Activated CD4-positive, alpha-beta T cell treated with anti-CD3 and anti-CD28 coated beads, Interleukin-10, Interleukin-2, amounts not matched to agents 100 ng/mL and 50 ng/mL, durations not matched to agents 16 hours and 8 hours (primary cell): ENCODE results near the gene ZNF646.

ENCODE experiments used
- DNase-seq: peaks from one replicate; pipeline ENCODE4 v3.0.0-alpha.2; 2020

The ZNF646 gene

DNA sequence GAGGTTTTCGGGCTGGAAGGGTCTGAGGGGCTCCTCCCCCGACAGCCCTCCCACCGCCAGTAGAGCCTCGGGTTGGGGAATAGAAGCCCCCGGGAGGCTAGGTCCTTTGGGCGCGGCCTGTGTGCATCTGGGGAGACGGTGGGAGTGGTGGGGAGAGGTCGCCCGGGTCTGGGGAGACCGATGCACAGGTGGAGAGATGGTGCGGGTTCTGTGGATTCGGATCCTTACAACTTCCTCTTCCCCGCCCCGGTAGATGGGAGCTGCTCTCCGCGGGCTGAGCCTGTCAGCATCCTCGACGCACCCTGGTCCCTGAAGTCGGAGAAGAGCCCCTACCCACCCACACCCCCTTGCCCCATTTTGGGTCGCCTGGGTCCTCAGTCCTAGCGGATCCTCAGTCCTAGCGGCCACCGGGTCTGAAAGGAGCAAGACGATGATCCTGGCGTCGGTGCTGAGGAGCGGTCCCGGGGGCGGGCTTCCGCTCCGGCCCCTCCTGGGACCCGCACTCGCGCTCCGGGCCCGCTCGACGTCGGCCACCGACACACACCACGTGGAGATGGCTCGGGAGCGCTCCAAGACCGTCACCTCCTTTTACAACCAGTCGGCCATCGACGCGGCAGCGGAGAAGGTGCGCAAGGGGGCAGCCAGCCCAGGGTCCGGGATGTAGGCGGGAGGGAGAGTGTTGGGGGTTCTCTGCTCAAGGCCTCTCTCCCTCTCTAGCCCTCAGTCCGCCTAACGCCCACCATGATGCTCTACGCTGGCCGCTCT lies 34.8 kb downstream of the ZNF646 start:
- no peak for DNase-seq

DNA sequence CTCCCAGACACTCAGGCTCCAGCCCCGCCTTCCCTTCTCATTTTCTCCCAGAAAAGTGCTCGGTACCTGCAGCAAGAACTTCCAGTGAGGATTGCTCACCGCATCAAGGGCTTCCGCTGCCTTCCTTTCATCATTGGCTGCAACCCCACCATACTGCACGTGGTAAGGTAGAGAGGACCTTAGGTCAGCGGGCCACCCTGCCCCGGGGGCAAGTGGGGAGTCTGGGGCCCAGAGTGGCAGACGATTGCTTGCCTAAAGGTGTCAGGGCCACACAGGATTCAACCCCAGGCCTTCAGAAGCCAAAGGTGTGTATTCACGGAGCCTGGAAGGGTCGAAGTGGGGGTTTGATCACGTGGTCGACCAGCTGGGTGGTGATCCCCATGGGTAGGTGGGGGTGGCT lies 35.4 kb downstream of the ZNF646 start:
- no peak for DNase-seq

DNA sequence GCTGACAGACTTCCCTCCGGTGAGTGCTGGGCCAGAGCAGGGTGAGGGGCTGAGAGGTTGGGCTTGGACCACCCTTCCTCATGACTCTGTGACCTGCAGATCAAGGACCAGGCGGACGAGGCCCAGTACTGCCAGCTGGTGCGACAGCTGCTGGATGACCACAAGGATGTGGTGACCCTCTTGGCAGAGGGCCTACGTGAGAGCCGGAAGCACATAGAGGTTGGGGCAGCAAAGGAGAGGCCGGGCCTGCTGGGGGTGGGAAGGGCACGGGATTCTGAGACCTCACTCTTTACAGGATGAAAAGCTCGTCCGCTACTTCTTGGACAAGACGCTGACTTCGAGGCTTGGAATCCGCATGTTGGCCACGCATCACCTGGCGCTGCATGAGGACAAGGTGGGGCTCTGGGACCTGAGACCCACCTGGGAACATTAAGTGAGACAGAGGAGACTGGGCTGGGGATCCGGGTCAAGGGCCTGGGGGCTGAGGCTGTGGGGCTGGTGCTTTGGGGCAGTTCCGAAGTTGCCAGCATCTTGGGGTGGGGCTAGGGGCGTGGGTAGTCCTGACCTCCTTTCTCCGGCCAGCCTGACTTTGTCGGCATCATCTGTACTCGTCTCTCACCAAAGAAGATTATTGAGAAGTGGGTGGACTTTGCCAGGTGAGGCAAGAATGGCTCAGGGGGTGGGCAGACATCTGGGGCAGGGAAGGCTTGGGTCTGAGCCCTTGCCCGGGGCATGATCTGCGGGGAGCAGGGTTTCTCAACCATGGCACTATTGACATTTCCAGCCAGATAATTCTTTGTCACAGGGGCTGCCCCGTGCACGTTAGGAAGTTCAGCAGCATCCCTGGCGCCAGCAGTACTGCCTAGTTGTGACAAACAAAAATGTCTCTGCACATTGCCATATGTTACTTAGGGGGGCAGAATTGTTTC lies 36.1 kb downstream of the ZNF646 start:
- no peak for DNase-seq

DNA sequence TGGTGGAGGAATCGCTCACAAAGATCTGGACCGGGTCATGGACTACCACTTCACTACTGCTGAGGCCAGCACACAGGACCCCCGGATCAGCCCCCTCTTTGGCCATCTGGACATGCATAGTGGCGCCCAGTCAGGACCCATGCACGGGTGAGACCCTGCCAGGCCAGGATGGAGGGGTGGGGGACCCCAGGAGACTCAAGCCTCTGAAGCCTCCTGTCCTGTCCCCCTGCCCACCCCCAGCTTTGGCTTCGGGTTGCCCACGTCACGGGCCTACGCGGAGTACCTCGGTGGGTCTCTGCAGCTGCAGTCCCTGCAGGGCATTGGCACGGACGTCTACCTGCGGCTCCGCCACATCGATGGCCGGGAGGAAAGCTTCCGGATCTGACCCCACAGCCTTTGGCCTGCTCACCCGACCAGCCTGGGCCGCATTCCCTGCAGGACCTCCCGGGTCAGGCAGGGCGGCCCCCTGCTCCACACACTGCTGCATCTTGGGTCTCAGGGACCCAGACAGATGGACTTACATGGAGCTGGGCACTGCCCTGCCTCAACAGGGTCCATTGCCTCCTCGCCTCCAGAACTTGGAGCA lies 37.8 kb downstream of the ZNF646 start:
- no peak for DNase-seq

DNA sequence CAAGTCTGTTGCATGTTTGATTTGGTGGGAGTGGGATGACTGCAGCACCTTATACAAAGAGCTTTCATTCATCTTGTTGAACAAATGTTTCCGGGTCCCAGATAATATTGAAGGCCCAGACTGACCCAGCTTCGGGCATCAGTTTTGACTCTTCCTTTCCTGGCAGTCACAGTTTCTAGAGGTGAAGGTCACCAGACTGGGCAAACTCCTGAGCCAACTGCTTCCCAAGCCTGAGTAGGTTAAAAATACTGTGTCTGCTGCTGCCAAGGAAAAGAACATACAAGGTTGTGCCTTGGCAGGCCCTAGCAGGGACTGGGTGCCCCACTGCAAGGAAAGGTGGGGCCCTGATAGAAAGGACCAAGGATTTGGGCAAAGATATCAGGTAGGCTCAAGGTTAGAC lies 38.5 kb downstream of the ZNF646 start:
- no peak for DNase-seq

DNA sequence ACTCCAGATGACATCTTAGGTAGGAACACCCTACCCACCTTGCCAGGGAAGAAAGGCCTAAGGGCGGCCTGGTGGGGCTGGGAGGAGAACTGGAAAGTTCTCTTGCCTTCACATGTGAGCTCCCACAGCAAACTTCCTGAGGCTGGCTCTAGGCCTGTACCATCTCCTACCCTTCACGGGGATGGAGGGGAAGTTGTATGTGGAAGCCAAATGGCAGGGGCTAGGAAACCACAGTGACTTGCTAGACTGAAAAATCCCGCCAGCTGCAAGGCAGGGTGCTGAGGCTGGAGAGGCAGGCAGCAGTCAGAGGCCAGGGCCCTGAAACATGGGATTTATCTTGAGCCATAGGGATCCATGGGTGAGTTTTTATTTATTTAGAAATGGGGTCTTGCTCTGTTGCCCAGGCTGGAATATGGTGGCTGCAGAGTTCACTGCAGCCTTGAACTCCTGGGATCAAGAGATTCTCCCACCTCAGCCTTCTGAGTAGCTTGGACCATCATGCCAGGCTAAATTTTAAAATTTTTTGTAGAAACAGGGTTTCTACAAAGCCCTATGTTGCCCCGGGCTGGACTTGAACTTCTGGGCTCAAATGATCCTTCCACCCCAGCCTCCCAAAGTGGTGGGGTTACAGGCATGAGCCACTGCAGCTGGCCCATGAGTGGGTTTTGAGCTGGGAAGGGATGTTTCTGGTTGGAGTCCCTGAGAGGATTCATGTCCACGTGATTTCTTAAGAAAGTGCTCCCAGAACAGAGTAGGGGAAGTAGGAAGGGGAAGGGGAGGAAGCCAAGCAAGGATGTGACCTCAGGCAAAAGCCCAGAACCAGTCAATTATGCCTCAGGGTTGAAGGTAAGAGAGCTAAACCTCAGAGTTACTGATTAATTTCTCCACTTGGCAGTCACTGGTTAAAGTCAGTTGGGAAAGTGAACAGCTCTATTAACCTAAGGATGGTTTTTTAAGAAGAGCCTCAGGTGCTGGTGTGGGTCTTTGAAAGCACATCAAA lies 39.2 kb downstream of the ZNF646 start:
- no peak for DNase-seq

DNA sequence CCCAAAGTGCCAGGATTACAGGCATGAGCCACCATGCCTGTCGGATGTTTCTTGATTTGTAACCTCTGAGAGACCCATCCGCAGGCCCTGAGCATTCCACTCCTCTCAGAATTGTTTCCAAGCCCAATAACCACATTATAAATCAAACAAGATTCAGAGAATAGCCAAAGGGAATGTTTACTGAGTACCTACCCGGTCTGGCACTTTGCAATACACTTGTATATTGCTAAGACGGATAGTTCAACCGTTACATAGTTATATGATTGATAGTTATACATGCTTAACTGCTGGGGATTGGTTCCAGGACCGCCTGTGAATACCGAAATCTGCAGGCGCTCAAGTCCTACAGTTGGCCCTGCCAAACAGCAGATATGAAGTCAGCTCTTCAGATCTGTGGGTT lies 40.2 kb downstream of the ZNF646 start:
- DNase-seq: no peak

DNA sequence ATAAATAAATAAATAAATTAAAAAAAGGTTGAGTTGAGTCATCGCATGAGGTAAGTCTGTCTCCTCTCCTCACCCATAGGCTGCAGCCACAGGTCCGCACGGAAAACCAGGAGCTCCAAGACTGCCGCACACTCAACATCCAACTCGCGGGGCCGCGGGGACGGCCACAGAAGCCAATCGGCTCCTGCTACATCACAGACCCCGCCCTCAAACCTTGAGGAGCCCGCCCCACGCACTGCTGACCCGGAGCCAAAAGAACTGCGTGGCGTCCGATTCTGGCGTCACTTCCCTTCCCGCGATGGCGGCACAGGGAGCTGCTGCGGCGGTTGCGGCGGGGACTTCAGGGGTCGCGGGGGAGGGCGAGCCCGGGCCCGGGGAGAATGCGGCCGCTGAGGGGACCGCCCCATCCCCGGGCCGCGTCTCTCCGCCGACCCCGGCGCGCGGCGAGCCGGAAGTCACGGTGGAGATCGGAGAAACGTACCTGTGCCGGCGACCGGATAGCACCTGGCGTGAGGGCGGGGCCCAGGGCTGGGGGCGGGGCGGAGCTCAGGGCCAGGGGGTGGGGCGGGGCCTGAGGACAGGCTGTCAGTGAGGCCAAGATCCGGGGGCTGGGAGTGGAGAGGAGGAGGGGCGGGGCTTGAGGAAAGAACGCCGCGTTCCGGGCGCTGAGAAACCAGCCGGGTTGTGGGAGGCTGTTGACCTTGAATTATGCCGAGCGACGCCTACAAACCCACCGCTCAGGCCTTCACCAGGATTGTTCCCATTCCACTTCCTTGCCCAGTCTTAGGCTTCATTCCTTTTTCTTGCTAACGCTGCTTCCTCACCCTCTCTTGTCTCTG lies 43.4 kb downstream of the ZNF646 start, which contains the start of gene KAT8:
TSS of gene KAT8 (plus strand) at position 281 of the 839 bp plus-strand sequence. CDS start at position 299, 18 bp downstream.
- peak; percentile 99 for DNase-seq

DNA sequence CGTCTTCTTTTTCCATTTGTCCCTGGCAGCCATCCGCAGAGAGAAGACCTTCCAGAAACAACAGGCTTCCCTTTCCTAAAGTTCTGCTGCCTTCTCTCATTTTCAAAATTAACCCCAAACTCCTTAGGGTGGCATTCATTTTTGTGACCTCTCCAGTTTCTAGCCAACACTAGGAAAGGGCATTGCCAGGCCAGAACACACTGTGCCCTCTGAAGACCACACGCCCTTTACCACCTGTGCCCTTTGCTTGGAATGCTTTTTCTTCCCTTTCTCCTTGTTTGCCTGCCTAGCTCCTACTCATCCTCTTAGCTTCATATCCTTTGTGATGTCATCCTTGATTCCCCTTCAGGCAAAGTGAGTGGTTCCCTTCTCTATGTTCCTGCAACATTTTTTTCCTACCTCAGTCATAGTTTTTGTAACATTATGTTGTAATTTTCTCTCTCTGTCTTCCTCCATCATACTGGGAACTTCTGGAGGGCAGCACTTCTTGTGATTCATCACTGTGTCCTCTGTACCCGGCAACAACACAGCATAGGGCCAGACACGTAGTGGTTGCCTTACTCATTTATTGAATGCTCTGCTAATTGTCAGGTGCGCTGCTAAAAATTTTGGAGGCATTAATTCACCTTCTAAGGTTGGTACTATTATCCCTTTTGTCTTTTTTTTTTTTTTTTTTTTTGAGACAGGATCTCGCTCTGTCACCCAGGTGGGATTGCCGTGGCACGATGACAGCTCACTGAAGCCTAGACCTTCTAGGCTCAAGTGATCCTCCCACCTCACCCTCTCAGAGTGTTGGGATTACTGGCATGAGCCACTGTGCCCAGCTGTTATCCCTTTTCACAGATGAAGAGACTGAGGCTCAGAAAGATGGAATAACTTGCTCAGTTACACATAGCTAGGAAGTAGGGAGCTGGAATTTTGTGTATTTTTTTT lies 44.3 kb downstream of the ZNF646 start:
- DNase-seq: no peak

DNA sequence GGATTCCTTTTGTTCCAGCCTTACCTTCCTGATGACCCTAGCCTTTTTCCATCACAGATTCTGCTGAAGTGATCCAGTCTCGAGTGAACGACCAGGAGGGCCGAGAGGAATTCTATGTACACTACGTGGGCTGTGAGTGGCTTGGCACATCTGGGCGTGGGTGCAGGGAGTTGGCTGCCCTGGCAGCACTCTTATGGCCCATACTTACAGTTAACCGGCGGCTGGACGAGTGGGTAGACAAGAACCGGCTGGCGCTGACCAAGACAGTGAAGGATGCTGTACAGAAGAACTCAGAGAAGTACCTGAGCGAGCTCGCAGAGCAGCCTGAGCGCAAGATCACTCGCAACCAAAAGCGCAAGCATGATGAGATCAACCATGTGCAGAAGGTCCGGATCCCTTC lies 45.9 kb downstream of the ZNF646 start:
- DNase-seq: no peak

DNA sequence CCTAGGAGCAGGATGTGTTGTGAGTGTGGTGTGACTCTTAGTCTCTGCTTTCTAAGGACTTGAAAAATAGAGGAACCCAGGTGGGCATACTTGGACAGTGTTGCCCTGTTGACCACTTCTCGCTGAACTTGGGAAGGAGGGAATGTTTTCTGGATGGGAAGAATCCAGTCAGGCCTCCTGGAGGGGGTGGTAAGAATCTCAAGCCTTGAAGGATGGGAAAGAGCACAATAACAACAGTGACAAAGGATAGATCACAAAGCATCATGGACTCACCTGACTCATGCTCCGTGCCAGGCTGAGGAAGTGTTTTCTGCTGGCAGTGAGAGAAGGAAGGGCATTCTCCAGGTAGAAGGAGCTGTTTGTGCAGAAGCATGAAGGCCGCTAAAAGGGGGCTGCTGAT lies 51.6 kb downstream of the ZNF646 start:
- DNase-seq: no peak

DNA sequence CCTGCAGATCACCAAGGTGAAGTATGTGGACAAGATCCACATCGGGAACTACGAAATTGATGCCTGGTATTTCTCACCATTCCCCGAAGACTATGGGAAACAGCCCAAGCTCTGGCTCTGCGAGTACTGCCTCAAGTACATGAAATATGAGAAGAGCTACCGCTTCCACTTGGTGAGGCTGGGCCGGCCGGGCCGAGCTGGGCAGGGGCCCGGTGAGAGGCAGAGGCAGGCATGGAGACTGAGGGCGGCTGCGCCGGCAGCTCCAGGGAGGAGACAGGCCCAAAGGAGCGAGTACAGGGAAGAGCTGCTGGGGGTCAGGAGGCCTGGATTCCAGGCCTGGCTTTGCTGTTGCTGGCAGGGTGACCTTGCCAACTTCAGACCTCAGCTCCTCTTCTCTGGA lies 53.0 kb downstream of the ZNF646 start:
- DNase-seq: no peak

DNA sequence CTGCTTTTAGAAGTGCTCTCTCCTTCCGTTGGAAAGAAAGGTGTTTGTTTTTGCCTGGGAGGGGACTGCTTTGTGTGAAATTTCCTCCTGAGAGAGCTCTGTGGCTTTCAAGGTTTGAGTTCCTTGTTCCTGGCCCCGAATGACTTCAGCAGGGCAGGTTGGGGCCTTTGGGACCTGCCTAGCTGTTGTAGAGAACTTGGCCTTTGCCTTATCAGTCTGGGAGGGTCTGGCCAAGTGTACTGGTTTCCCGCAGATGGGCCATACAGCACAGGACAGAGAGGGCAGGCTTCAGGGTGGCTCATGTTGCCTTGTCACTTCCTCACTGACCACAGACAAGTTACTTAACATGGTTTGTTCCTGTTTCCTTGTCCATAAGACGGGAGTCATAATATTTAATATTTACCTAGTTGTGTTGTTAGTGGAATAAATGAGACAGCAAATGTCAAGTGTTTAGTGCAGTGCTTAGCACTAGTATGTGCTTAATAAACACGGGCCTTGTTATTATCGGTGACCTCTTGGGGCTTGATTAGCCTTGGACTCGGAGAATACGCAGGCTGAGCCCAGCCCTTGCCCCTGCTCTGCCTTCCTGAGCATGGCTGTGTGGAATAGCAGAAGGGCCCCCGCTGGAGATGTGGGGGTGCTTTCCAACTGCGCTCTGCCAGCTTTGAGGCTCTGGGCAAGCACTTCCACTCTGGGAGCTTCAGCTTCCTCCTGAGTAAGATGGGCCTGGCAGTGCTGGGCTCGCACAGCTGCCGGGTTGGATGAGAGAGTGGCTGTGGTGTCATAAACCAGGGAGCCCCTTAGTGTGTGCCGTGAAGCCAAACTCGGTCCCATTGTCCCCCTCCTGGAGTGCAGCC lies 54.7 kb downstream of the ZNF646 start:
- DNase-seq: no peak

DNA sequence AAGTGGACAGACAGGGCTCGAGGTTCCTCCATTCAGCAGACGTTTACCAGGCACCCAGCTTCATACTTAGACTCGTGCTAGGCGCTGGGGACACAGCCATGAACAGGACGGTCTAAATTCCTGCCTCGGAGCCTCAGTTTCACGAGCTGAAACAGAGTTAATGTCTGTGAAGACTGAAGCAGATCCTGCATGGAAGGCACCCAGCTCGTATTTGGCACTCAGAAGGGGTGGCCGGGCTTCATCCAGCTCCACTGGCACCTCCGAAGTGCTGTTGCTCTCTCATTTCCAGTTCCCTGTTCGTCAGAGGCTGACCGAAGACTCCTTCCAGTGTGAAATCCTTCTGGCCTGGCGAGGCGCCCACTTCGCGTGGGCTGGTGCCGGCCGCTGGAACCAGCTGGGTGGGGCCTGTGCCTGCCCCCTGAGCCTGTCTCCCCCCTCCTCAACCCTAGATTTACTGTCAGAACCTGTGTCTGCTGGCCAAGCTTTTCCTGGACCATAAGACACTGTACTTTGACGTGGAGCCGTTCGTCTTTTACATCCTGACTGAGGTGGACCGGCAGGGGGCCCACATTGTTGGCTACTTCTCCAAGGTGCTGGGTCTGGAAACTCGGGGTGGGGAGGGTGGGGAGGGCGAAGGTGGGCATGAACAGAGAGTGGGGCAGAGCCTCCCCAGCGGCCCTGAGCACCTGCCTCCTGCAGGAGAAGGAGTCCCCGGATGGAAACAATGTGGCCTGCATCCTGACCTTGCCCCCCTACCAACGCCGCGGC lies 55.5 kb downstream of the ZNF646 start:
- DNase-seq: no peak

DNA sequence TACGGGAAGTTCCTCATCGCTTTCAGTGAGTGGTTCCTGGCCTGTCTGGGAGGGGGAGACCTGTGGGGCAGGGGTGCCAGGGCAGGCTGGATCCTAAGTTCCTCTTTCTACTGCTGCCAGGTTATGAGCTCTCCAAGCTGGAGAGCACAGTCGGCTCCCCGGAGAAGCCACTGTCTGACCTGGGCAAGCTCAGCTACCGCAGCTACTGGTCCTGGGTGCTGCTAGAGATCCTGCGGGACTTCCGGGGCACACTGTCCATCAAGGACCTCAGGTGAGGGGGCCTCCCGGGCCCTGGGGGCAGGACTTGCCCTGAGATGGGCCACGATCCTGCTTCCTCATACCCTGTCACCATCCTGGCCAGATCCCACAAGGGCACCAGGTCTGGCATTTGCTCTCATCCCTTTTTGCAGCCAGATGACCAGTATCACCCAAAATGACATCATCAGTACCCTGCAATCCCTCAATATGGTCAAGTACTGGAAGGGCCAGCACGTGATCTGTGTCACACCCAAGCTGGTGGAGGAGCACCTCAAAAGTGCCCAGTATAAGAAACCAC lies 56.2 kb downstream of the ZNF646 start:
- no peak for DNase-seq

DNA sequence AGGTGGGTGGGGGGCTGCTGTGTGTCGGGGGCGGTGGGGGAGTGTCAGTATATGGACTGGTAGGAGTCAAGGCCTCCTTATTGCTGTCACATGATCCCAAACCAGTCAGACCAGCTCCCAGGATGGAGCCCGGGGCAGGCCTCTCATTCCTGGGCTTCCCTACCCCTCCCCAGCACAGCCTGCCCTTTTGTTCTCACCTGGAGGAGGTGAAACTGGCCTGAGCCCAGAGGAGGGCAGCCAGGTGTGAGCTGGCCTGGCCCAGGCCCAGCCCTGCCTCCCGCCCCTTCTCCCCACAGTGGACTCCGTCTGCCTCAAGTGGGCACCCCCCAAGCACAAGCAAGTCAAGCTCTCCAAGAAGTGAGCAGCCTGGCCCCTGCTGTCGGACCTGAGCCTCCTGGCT lies 56.7 kb downstream of the ZNF646 start:
- no peak for DNase-seq

DNA sequence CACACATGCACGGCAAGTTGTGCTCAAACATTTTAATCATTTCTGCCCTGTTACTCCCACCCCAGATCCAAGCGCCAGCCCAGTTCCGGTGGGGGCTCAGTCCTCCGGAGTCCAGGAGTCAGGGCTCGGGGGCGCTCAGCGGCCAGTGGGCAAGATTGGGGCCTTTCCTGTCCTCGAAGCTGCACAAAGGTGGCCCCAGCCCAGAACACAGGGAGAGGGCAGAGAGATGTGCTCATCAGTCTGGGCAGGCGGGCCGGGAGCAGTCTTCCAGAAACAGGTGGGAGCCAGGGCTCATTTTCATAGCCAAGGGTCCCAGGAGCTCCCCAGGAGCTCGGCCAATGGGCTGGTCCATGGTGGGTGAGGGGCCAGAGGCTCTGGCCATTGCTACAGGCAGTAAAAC lies 57.2 kb downstream of the ZNF646 start:
- DNase-seq: no peak

DNA sequence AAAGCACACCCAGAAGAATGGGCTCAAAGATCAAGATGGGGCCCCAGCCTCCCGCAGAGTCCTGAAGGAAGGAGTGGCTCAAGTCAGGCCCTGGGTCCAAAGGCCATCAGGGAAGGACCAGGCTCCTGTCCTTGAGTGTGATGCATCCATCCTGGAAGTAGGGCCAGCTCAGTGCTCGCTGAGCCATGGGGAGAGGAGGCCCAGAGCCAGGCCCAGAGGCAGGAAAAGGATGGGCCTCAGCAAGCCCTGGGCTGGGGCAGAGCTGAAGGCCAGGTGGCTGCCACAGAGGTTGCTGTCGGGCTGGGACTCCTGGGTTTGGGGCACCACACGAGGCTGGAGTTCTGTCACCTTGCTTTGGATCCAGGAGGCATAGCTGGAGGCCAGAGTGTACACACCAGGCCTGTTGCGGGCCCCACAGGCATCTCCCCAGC lies 57.6 kb downstream of the ZNF646 start:
- no peak for DNase-seq
